AG04449 (cell line): ENCODE results near the gene CRYBG3.
"Not testable (repeated sequence)": the region's sequence is repeated elsewhere in the genome, so short reads cannot be mapped to it uniquely, and the experiment has no call there.

ENCODE experiments used
- CTCF ChIA-PET: fragments of 350-600 bp; formaldehyde crosslinking; extraction: SDS; loops from one replicate; lab custom pipeline; 2021; ENCODE audit warnings: antibody characterized with exemption; lab: Yijun Ruan, JAX
- POLR2A ChIA-PET: fragments of 400-600, 350-600 bp; formaldehyde crosslinking; extraction: SDS; loops from one replicate; lab custom pipeline; 2020; ENCODE audit warnings: antibody characterized with exemption, inconsistent platforms; lab: Yijun Ruan, JAX
- DNase-seq: peaks from one replicate; pipeline ENCODE4 v3.0.0-alpha.2; 2010; ENCODE audit warnings: low read depth, low spot score
- H3K4me3 ChIP-seq: 2 replicates; pipeline ENCODE4 v1.5.1; 2011; ENCODE audit warnings: low read depth, mild to moderate bottlenecking, control low read depth, low read length
- CTCF ChIP-seq: IDR thresholded peaks from one replicate; pipeline ENCODE4 v1.5.1; 2011; ENCODE audit warnings: mild to moderate bottlenecking, moderate library complexity, low read length, control low read depth, inconsistent platforms; ENCODE audit not compliant: insufficient read depth; ENCODE audit errors: missing control alignments

The CRYBG3 gene

DNA sequence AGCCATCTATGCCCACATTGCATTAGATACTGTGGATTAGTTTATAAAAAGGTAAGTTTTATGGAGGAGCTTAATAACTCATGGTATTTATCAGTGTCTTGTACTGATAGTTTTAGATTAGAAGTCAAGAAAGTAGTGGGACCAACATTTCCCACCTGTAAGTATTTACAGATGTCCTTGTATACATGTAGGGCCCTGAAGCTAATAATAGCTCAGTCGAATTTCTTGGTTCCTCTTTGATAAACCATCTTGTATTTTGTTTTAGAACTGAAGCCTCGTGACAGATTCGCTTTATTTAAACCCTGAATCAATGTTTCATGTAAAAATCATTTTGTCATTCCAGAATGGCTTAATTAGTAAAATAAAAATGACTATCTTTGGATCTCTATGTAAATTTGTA, 73.4 kb downstream of the CRYBG3 start:
- no peak for TF ChIP-seq CTCF
- ChIA-PET POLR2A (no interaction called here), CTCF (interaction anchor here (1.0 kb wide), 1 partner anchor 17 kb away, joined by 3 read pairs; no protein-coding TSS in a partner anchor)
- no peak overlapping the region for H3K4me3 ChIP-seq
- DNase-seq = no peak

- POLR2A ChIA-PET = no interaction called here
- CTCF ChIA-PET = interaction anchor here (1.0 kb wide), 1 partner anchor 16 kb away, joined by 3 read pairs; no protein-coding TSS in a partner anchor
- no peak for TF ChIP-seq CTCF
- H3K4me3 ChIP-seq = no peak overlapping the region
- DNase-seq = no peak
Observed at GRCh38 chr3:97896129-97896528, 74.3 kb downstream of the CRYBG3 start.

DNA sequence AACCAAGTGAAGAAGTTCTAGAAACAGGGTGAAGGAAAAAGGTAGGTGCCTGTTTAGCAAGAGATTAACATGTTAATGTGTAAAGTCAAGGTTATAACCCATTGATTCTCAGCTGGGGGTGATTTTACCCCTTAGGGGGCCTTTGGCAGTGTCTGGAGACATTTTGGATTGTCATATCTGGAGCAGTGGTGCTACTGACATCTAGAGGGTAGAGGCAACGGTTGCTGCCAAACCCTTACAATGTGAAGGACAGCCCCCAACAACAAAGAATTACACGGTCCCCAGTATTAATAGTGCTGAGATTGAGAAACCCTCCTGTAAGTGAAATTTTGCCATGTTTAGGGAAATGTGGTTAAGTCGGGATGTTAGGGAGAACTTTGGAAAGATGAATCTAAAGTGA, 74.7 kb downstream of the CRYBG3 start:
- no peak overlapping the region for H3K4me3 ChIP-seq
- ChIA-PET POLR2A (no interaction called here), CTCF (no interaction called here)
- no peak for DNase-seq
- no peak for TF ChIP-seq CTCF

DNA sequence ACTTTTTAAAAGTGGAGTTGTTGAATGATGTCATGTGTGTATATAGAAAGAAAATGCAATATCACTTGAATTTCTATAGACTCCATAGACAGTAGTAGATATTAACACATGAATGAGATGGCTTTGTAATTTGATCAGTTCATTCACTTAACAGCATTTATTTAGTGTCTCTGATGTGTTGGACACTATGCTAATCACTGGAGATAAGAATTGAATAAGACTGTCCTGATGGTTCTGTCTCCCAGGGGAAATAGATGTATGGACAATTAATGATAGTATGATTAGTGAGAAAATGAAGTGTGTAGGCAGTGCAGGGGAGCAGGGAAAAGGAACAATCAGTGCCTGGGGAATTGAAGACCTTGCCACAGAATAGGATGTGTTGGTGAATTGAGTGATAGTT, 77.5 kb downstream of the CRYBG3 start:
- ChIA-PET CTCF (no interaction called here), POLR2A (no interaction called here)
- no peak for TF ChIP-seq CTCF
- H3K4me3 ChIP-seq = no peak overlapping the region
- no peak for DNase-seq

GRCh38 chr3:97901313-97902248, 79.8 kb downstream of the CRYBG3 start:
- DNase-seq = no peak
- ChIA-PET POLR2A (no interaction called here), CTCF (no interaction called here)
- no peak for TF ChIP-seq CTCF
- H3K4me3 ChIP-seq = no peak overlapping the region

GRCh38 chr3:97909830-97910229, 88.0 kb downstream of the CRYBG3 start:
- DNase-seq, H3K4me3 ChIP-seq, CTCF ChIA-PET, POLR2A ChIA-PET: not testable (repeated sequence)

DNA sequence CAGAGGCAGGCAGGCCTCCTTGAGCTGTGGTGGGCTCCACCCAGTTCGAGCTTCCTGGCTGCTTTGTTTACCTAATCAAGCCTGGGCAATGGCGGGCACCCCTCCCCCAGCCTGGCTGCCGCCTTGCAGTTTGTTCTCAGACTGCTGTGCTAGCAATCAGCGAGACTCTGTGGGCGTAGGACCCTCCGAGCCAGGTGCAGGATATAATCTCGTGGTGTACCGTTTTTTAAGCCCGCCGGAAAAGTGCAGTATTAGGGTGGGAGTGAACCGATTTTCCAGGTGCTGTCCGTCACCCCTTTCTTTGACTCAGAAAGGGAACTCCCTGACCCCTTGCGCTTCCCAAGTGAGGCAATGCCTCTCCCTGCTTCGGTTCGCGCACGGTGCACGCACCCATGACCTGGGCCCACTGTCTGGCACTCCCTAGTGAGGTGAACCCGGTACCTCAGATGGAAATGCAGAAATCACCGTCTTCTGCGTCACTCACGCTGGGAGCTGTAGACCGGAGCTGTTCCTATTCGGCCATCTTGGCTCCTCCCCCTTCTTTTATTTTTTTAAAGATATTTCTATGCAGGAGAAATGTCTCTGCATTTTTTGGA, 88.5 kb downstream of the CRYBG3 start:
- H3K4me3 ChIP-seq, CTCF ChIA-PET, POLR2A ChIA-PET, DNase-seq: not testable (repeated sequence)
